Pancreas (tissue), 10 donors: Measurements from ENCODE around the gene ZNF248. TPM values are rescaled to one million over a fixed set of nuclear protein-coding genes. Genes with fewer than 3 reads are reported as not detected.
"Not testable (repeated sequence)": the region's sequence is repeated elsewhere in the genome, so short reads cannot be mapped to it uniquely, and the experiment has no call there.

Experiments
- ATAC-seq, 4 donors: fragments of 200-7000 bp; cut with Tn5 transposase; one replicate each; pipeline versions ENCODE4 v1.8.0 to v1.9.1; 2020; ENCODE audit warnings: mild to moderate bottlenecking in 4 of 4, moderate library complexity in 4 of 4
- DNase-seq, 6 donors: peaks; one replicate each; pipeline ENCODE4 v3.0.0-alpha.2; 2020
- FAIRE-seq: peaks from 2 replicates; lab custom pipeline; 2012; peaks lifted over from hg19 to GRCh38; lab: Jason Lieb, UNC
- H3K27ac ChIP-seq, 4 donors: fragments of 200-600 bp; sonication (generic); 1 replicate in 3 of 4; 2 replicates in 1 of 4; pipeline versions ENCODE4 v1.5.0 to v1.8.0; 2020
- H3K27me3 ChIP-seq, 4 donors: fragments of 200-600 bp; one replicate each; pipeline ENCODE4 v1.8.0; 2021
- H3K36me3 ChIP-seq, 3 donors: fragments of 200-600 bp; sonication (generic) in 1 of 3; one replicate each; pipeline versions ENCODE4 v1.5.0 to v1.8.0; 2020 to 2021
- H3K4me1 ChIP-seq, 3 donors: fragments of 200-600 bp; one replicate each; pipeline ENCODE4 v1.8.0; 2021
- H3K4me3 ChIP-seq, 4 donors: fragments of 200-600 bp; sonication (generic) in 2 of 4; one replicate each; pipeline versions ENCODE4 v1.5.0 to v1.8.0; 2020 to 2021
- H3K9me3 ChIP-seq, 4 donors: fragments of 200-600 bp; one replicate each; pipeline ENCODE4 v1.8.0; 2021
- WGBS, 2 donors: extraction: QIAGEN DNeasy Blood & Tissue Kit; methylation state at CpG; one replicate each; pipeline ENCODE4 v1.1.7; 2013; 5-methylcytosine and 5-hydroxymethylcytosine counted together
- intact Hi-C, 3 donors: fragments of 100-400 bp; cut with DNase I; formaldehyde crosslinking; loops; one replicate each; pipeline versions ENCODE4 v1.11.1 to v1.14.2; 2022
- polyA plus RNA-seq, 2 donors: library from polyadenylated mRNA; stranded (reverse); fragments of 200-250 nt; gene quantifications; one replicate each; pipeline ENCODE4 v1.2.3, GENCODE V29; 2013
- total RNA-seq, 6 donors: library from RNA; stranded (reverse); fragmentation: NEBNext Ultra II Directional in 4 of 6; extraction: Animal tissue kit (Norgen Biotek cat#: 25700) in 4 of 6; gene quantifications; one replicate each; pipeline versions ENCODE4 v1.2.1 to v1.2.4, GENCODE V29; 2021 to 2023
- TF ChIP-seq, protein P1 (sequence below), 4 donors: fragments of 200-600 bp; sonication (generic) in 3 of 4; IDR thresholded peaks; one replicate each; pipeline versions ENCODE4 v1.5.0 to v1.8.0; 2021; ENCODE audit warnings: antibody characterized with exemption in 4 of 4
- donor health status: healthy with polysubstance abuse.
- donor health status: DM: no; HTN: no; CAD: no; lungs with moderate emphysema.
- donor health status: DM: no; HTN: no; CAD: no.
- donor health status: control.
- donor health status: control.
- donor health status: Bipolar disorder and iron deficiency.
- donor health status: DM: yes; HTN: yes; CAD: no.
- donor health status: DM: no; HTN: no; CAD: no.
- donor health status: DM: no; HTN: no; CAD: no.
- donor health status: DM: yes; HTN: yes; CAD: no.

The ZNF248 gene
- total and polyA plus RNA-seq, 8 donors: 2.7 to 8.3 (median 4.6) TPM

- intact Hi-C loops: no loop called here
- no peaks in the 10 kb centered on the region for H3K4me1 ChIP-seq
- no peaks in the 10 kb centered on the region for H3K27me3 ChIP-seq
- H3K36me3 ChIP-seq: no peaks in the 10 kb centered on the region
- no peak for ATAC-seq
- no peak overlapping the region for H3K27ac ChIP-seq
- TF ChIP-seq, protein P1, sequence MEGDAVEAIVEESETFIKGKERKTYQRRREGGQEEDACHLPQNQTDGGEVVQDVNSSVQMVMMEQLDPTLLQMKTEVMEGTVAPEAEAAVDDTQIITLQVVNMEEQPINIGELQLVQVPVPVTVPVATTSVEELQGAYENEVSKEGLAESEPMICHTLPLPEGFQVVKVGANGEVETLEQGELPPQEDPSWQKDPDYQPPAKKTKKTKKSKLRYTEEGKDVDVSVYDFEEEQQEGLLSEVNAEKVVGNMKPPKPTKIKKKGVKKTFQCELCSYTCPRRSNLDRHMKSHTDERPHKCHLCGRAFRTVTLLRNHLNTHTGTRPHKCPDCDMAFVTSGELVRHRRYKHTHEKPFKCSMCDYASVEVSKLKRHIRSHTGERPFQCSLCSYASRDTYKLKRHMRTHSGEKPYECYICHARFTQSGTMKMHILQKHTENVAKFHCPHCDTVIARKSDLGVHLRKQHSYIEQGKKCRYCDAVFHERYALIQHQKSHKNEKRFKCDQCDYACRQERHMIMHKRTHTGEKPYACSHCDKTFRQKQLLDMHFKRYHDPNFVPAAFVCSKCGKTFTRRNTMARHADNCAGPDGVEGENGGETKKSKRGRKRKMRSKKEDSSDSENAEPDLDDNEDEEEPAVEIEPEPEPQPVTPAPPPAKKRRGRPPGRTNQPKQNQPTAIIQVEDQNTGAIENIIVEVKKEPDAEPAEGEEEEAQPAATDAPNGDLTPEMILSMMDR (IDR thresholded peaks at IDR 0.05): no peak
- 71 to 72% methylated on average over 9 of the region's 9 CpGs for WGBS, 2 donors
- H3K9me3 ChIP-seq: no peaks in the 10 kb centered on the region
- no peak for FAIRE-seq
- no peak overlapping the region for H3K4me3 ChIP-seq
- DNase-seq: no peak
These were observed 8.8 kb upstream of the ZNF248 start for GRCh38 chr10:37865957-37866803.

GRCh38 chr10:37865264-37865663 lies 7.9 kb upstream of the ZNF248 start:
- H3K4me3 ChIP-seq: no peak overlapping the region
- no peak for ATAC-seq
- TF ChIP-seq, protein P1 (IDR thresholded peaks at IDR 0.05): no peak
- intact Hi-C loops: no loop called here
- H3K27ac ChIP-seq: no peak overlapping the region
- DNase-seq: no peak
- H3K36me3 ChIP-seq: no peaks in the 10 kb centered on the region
- no peaks in the 10 kb centered on the region for H3K4me1 ChIP-seq
- H3K9me3 ChIP-seq: no peaks in the 10 kb centered on the region
- FAIRE-seq: no peak
- 59 to 63% methylated on average over 3 of the region's 3 CpGs for WGBS, 2 donors
- no peaks in the 10 kb centered on the region for H3K27me3 ChIP-seq

- DNase-seq (no peak), ATAC-seq (no peak), FAIRE-seq (peak; percentile 41)
- WGBS, 2 donors: 38 to 61% methylated on average over 2 of the region's 2 CpGs
- TF ChIP-seq, protein P1 (IDR thresholded peaks at IDR 0.05): no peak
- Histone ChIP-seq H3K4me3 (no peak overlapping the region), H3K27ac (no peak overlapping the region), H3K4me1 (peaks cover 4 to 9% (median 5%) of the 10 kb centered on the region in 3 donors), H3K36me3 (no peaks in the 10 kb centered on the region), H3K9me3 (no peaks in the 10 kb centered on the region), H3K27me3 (no peaks in the 10 kb centered on the region)
- intact Hi-C loops: no loop called here
These were observed 3.2 kb upstream of the ZNF248 start for GRCh38 chr10:37860494-37861190.

DNA sequence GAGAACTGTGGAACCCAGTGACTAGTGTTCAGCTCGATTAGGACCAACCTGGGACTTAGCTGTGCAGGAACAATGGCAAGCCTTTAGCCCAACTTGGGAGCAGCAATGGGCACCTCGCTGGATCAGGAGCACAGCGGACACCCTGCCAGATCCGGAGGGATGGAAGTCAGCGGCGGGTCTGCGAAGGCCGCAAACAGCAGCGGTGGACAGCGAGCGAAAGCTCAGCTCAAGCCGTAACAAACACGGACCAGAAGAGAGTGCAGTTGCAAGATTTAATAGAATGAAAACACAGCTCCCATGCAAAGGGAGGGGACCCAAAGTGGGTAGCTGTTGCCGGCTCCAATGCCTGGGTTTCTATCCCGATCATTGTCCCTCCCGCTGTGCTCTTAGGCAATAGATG lies 1.9 kb upstream of the ZNF248 start:
- WGBS, 2 donors: 94 to 97% methylated on average over 14 to 16 of the region's 16 CpGs
- H3K36me3 ChIP-seq, H3K9me3 ChIP-seq, FAIRE-seq, intact Hi-C loops, ATAC-seq, H3K27ac ChIP-seq, H3K27me3 ChIP-seq, H3K4me3 ChIP-seq: not testable (repeated sequence)
- H3K4me1 ChIP-seq: peaks cover 5 to 15% (median 5%) of the 10 kb centered on the region in 3 donors
- peak in 1 of 6 donors; percentile 40 for DNase-seq

GRCh38 chr10:37856881-37857286 lies 526 bp downstream of the ZNF248 start:
- Histone ChIP-seq H3K4me3 (peak overlapping the region; percentile 72 to 90 (median 76)), H3K36me3 (no peaks in the 10 kb centered on the region), H3K4me1 (peaks cover 5 to 15% (median 5%) of the 10 kb centered on the region in 3 donors), H3K27ac (peak overlapping the region; percentile 100), H3K9me3 (no peaks in the 10 kb centered on the region), H3K27me3 (no peaks in the 10 kb centered on the region)
- FAIRE-seq (no peak), ATAC-seq (peak; percentile 4 to 49 (median 20)), DNase-seq (peak; percentile 7 to 59 (median 22))
- TF ChIP-seq, protein P1 (IDR thresholded peaks at IDR 0.05): no peak
- intact Hi-C loops: no loop called here
- 0 to 1% methylated on average over 16 of the region's 16 CpGs for WGBS, 2 donors
